Fibroblast of pulmonary artery (primary cell): ENCODE results near the gene GPR108.

Experiments
- DNase-seq: peaks from one replicate; pipeline ENCODE4 v3.0.0-alpha.2; 2010; ENCODE audit warnings: low read depth
- H3K4me3 ChIP-seq: replicated peaks from 2 replicates; pipeline ENCODE4 v1.5.1; 2011; ENCODE audit warnings: low read depth, mild to moderate bottlenecking, control low read depth, low read length, moderate library complexity
- CTCF ChIP-seq: IDR thresholded peaks from 2 replicates; pipeline ENCODE4 v1.5.1; 2011; ENCODE audit warnings: mild to moderate bottlenecking, control low read depth, low read length, inconsistent platforms; ENCODE audit errors: missing control alignments

GPR108 gene

GRCh38 chr19:6730153-6730804, 7.1 kb downstream of the GPR108 start:
- no peak for TF ChIP-seq CTCF
- no peak for DNase-seq
- no peak overlapping the region for H3K4me3 ChIP-seq

GRCh38 chr19:6729573-6730152, 7.7 kb downstream of the GPR108 start:
- no peak overlapping the region for H3K4me3 ChIP-seq
- no peak for TF ChIP-seq CTCF
- DNase-seq, result no peak

GRCh38 chr19:6728346-6728745, 9.0 kb downstream of the GPR108 start:
- TF ChIP-seq CTCF, result no peak
- no peak overlapping the region for H3K4me3 ChIP-seq
- DNase-seq, result no peak

- H3K4me3 ChIP-seq, result no peak overlapping the region
- TF ChIP-seq CTCF, result no peak
- DNase-seq, result no peak
Measured at GRCh38 chr19:6725513-6726231, 11.7 kb downstream of the GPR108 start.

GRCh38 chr19:6724631-6725492, 12.5 kb downstream of the GPR108 start:
- H3K4me3 ChIP-seq, result no peak overlapping the region
- TF ChIP-seq CTCF, result no peak
- no peak for DNase-seq

- no peak for TF ChIP-seq CTCF
- DNase-seq, result no peak
- H3K4me3 ChIP-seq, result no peak overlapping the region
Measured at GRCh38 chr19:6723738-6724137, 13.6 kb downstream of the GPR108 start.
